Cardiac septum (tissue), 1 donor: ENCODE measurements around the gene COL7A1. TPM values are rescaled to one million over a fixed set of nuclear protein-coding genes. Genes with fewer than 3 reads are reported as not detected.

ENCODE experiments used
- DNase-seq: peaks from one replicate; pipeline ENCODE4 v3.0.0-alpha.2; 2020; ENCODE audit warnings: low spot score
- intact Hi-C: fragments of 100-400 bp; cut with DNase I; formaldehyde crosslinking; loops from one replicate; pipeline ENCODE4 v1.14.0; 2022
- total RNA-seq: library from RNA; stranded (reverse); fragmentation: NEBNext Ultra II Directional; extraction: Animal tissue kit (Norgen Biotek cat#: 25700); gene quantifications from one replicate; pipeline ENCODE4 v1.2.1, GENCODE V29; 2021
- donor health status: DM: no; HTN: no; CAD: no.

Gene COL7A1
- total RNA-seq, 1 donor from 2014 or later, result 26.5 TPM

- intact Hi-C loops, result no loop called here
- no peak for DNase-seq
These were observed 28.9 kb upstream of the COL7A1 start for GRCh38 chr3:48623851-48624547.

GRCh38 chr3:48621461-48621869, 26.3 kb upstream of the COL7A1 start, which contains the start of gene TMEM89:
Gene TMEM89, minus strand, starts transcription at chr3:48621769. Its CDS starts 13 bp downstream, at chr3:48621756.
- DNase-seq, result no peak
- intact Hi-C loops, result no loop called here

- intact Hi-C loops, result no loop called here
- DNase-seq, result no peak
These were observed 24.7 kb upstream of the COL7A1 start for GRCh38 chr3:48619541-48620524.

- intact Hi-C loops, result no loop called here
These were observed 22.4 kb upstream of the COL7A1 start for GRCh38 chr3:48617559-48617958.

GRCh38 chr3:48614044-48614443, 18.9 kb upstream of the COL7A1 start:
- intact Hi-C loops, result no loop called here
- DNase-seq, result no peak

More at GRCh38 chr3:48617559-48617958, 22.4 kb upstream of the COL7A1 start:
- no peak for DNase-seq

GRCh38 chr3:48612309-48612708, 17.2 kb upstream of the COL7A1 start:
- intact Hi-C loops, result no loop called here
- no peak for DNase-seq

- peak; percentile 97 for DNase-seq
- intact Hi-C loops, result loop anchor here (2.0 kb wide), 2 partner anchors 25 to 51 kb away; partner anchors contain the start of gene SLC26A6
These were observed 14.2 kb upstream of the COL7A1 start, which contains the start of gene UQCRC1 for GRCh38 chr3:48609088-48610005. Gene UQCRC1, minus strand, starts transcription at chr3:48609646. Its CDS starts 26 bp downstream, at chr3:48609620.

GRCh38 chr3:48607519-48607918, 12.4 kb upstream of the COL7A1 start:
- intact Hi-C loops, result no loop called here
- no peak for DNase-seq

- peak; percentile 86 for DNase-seq
- intact Hi-C loops, result loop anchor here (2.0 kb wide), 1 partner anchor 43 kb away; no protein-coding TSS in a partner anchor
These were observed 6.5 kb upstream of the COL7A1 start for GRCh38 chr3:48601622-48601994.

- intact Hi-C loops, result loop anchor here (2.0 kb wide), 1 partner anchor 42 kb away; no protein-coding TSS in a partner anchor
- no peak for DNase-seq
These were observed 5.8 kb upstream of the COL7A1 start for GRCh38 chr3:48600711-48601621.

GRCh38 chr3:48599509-48600285, 4.6 kb upstream of the COL7A1 start:
- intact Hi-C loops, result loop anchor here (2.0 kb wide), 1 partner anchor 41 kb away; no protein-coding TSS in a partner anchor
- no peak for DNase-seq

GRCh38 chr3:48599077-48599501, 4.0 kb upstream of the COL7A1 start:
- no peak for DNase-seq

GRCh38 chr3:48598323-48599076, 3.4 kb upstream of the COL7A1 start:
- intact Hi-C loops, result no loop called here
- peak; percentile 88 for DNase-seq

More at GRCh38 chr3:48599077-48599501, 4.0 kb upstream of the COL7A1 start:
- intact Hi-C loops, result no loop called here

- intact Hi-C loops, result no loop called here
These were observed 2.3 kb upstream of the COL7A1 start for GRCh38 chr3:48597408-48597800.

GRCh38 chr3:48596676-48597407, 1.7 kb upstream of the COL7A1 start:
- intact Hi-C loops, result no loop called here
- no peak for DNase-seq

More at GRCh38 chr3:48597408-48597800, 2.3 kb upstream of the COL7A1 start:
- no peak for DNase-seq

GRCh38 chr3:48596157-48596556, 1.0 kb upstream of the COL7A1 start:
- no peak for DNase-seq
- intact Hi-C loops, result no loop called here
